ENCODE results near the gene ALOX15. TPM values are rescaled to one million over a fixed set of nuclear protein-coding genes. Genes with fewer than 3 reads are reported as not detected.

Gene ALOX15
- polyA plus RNA-seq, 1 donor from 2014 or later: 0.12 TPM

GRCh38 chr17:4594406-4594805 is 47.1 kb downstream of the ALOX15 start:
- no peaks in the 10 kb centered on the region for H3K36me3 ChIP-seq (ENCODE audit: insufficient read depth, low read length)
- H3K79me2 ChIP-seq (replicated peaks; ENCODE audit: insufficient read depth, low read length): no peaks in the 10 kb centered on the region
- H3K27me3 ChIP-seq (ENCODE audit: insufficient read depth, low read depth, low read length): no peaks in the 10 kb centered on the region
- H3K4me3 ChIP-seq (ENCODE audit: low read length): no peak overlapping the region
- no peak overlapping the region for H3K4me2 ChIP-seq (ENCODE audit: low read length)
- H4K20me1 ChIP-seq (ENCODE audit: insufficient read depth): no peaks in the 10 kb centered on the region
- H3K9me3 ChIP-seq (ENCODE audit: low read length): no peaks in the 10 kb centered on the region
- H3K9me2 ChIP-seq (ENCODE audit: insufficient read depth, low read length): no peaks in the 10 kb centered on the region
- no peak overlapping the region for H3K9ac ChIP-seq (ENCODE audit: low read length)
- no peak overlapping the region for H3K27ac ChIP-seq (ENCODE audit: low read length)
- no peak overlapping the region for H2AFZ ChIP-seq (ENCODE audit: low read depth, low read length)
- no peaks in the 10 kb centered on the region for H3F3A ChIP-seq (ENCODE audit: insufficient read depth, low read length, poor library complexity, severe bottlenecking)
- no peak for TF ChIP-seq RAD21 (conservative IDR thresholded peaks at IDR 0.05)

DNA sequence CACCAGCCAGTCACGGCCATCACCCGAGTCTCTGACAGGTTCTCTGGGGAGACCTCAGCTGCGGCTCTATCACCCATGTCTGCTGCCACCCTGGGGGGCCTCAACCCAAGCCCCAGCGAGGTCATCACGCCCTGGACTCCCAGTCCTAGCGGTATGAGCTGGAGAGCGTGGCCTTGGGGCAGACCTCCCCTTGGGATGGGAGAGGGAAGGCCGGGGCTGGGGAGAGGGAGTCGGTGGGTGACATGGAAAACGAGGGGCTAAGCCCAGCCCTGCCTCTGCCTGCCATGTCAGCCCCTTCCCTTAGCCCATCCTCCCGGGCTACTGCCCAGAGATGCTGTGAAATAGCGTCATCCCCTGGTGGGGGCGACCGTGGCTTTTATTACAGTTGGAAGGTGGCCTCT is 48.5 kb downstream of the ALOX15 start:
- no peak overlapping the region for H3K27ac ChIP-seq (ENCODE audit: low read length)
- no peaks in the 10 kb centered on the region for H3K36me3 ChIP-seq (ENCODE audit: insufficient read depth, low read length)
- H2AFZ ChIP-seq (ENCODE audit: low read depth, low read length): no peak overlapping the region
- no peaks in the 10 kb centered on the region for H3K9me2 ChIP-seq (ENCODE audit: insufficient read depth, low read length)
- H3K9ac ChIP-seq (ENCODE audit: low read length): no peak overlapping the region
- no peaks in the 10 kb centered on the region for H3K9me3 ChIP-seq (ENCODE audit: low read length)
- TF ChIP-seq EP300 (conservative IDR thresholded peaks at IDR 0.05; ENCODE audit: poor library complexity, severe bottlenecking): no peak
- TF ChIP-seq CTCF (IDR thresholded peaks at IDR 0.05; ENCODE audit: poor library complexity, severe bottlenecking): no peak
- TF ChIP-seq POLR2AphosphoS5 (IDR thresholded peaks at IDR 0.05): no peak
- TF ChIP-seq MXI1 (conservative IDR thresholded peaks at IDR 0.05; ENCODE audit: poor library complexity, severe bottlenecking): no peak
- TF ChIP-seq REST (IDR thresholded peaks at IDR 0.05; ENCODE audit: borderline replicate concordance): no peak
- no peak for TF ChIP-seq TAF1 (IDR thresholded peaks at IDR 0.05; ENCODE audit: low read depth)
- TF ChIP-seq EZH2 (IDR thresholded peaks at IDR 0.05; ENCODE audit: borderline replicate concordance, insufficient read depth, low read length, poor library complexity, severe bottlenecking): no peak
- no peak for TF ChIP-seq SMC3 (conservative IDR thresholded peaks at IDR 0.05; ENCODE audit: poor library complexity)
- no peak for TF ChIP-seq RAD21 (conservative IDR thresholded peaks at IDR 0.05)
- no peak overlapping the region for H3K4me3 ChIP-seq (ENCODE audit: low read length)
- no peaks in the 10 kb centered on the region for H3K27me3 ChIP-seq (ENCODE audit: insufficient read depth, low read depth, low read length)
- no peaks in the 10 kb centered on the region for H3F3A ChIP-seq (ENCODE audit: insufficient read depth, low read length, poor library complexity, severe bottlenecking)
- no peak overlapping the region for H3K4me2 ChIP-seq (ENCODE audit: low read length)
- no peaks in the 10 kb centered on the region for H4K20me1 ChIP-seq (ENCODE audit: insufficient read depth)
- no peaks in the 10 kb centered on the region for H3K79me2 ChIP-seq (replicated peaks; ENCODE audit: insufficient read depth, low read length)

All from neural cell (in vitro differentiated cells).